MCF 10A (cell line): ENCODE data around the gene HOGA1. TPM values are rescaled to one million over a fixed set of nuclear protein-coding genes. Genes with fewer than 3 reads are reported as not detected.

Experiments used
- BruUV-seq: library from RNA; stranded (reverse); fragments of 400-500 nt; replicated peaks from 2 replicates; lab custom pipeline; 2021; lab: Mats Ljungman, UMichigan
- CTCF ChIA-PET: fragments of 300-600 bp; sonication (Branson Sonifier 250); formaldehyde crosslinking; extraction: SDS; loops from one replicate; lab custom pipeline; 2021; ENCODE audit warnings: antibody characterized with exemption, inconsistent platforms; lab: Yijun Ruan, JAX
- POLR2A ChIA-PET: fragments of 300-600, 350-650 bp; sonication (Branson Sonifier 250); formaldehyde crosslinking; extraction: SDS; loops from one replicate; lab custom pipeline; 2020; ENCODE audit warnings: antibody characterized with exemption, inconsistent platforms; lab: Yijun Ruan, JAX
- DNase-seq: peaks from one replicate; pipeline ENCODE4 v3.0.0-alpha.2; 2018; ENCODE audit not compliant: unreplicated experiment
- H3K27ac Mint-ChIP-seq: one replicate; pipeline ENCODE4 v1.8.0; 2022; ENCODE audit warnings: mild to moderate bottlenecking, low read depth, mixed read lengths; ENCODE audit not compliant: unreplicated experiment
- H3K27me3 Mint-ChIP-seq: one replicate; pipeline ENCODE4 v1.8.0; 2022; ENCODE audit warnings: mixed read lengths; ENCODE audit not compliant: insufficient read depth, unreplicated experiment
- H3K36me3 Mint-ChIP-seq: one replicate; pipeline ENCODE4 v1.8.0; 2022; ENCODE audit warnings: mild to moderate bottlenecking, moderate library complexity, mixed read lengths; ENCODE audit not compliant: insufficient read depth, unreplicated experiment
- H3K4me1 Mint-ChIP-seq: one replicate; pipeline ENCODE4 v1.8.0; 2022; ENCODE audit warnings: mixed read lengths; ENCODE audit not compliant: insufficient read depth, unreplicated experiment
- H3K4me3 Mint-ChIP-seq: one replicate; pipeline ENCODE4 v1.8.0; 2022; ENCODE audit warnings: mild to moderate bottlenecking, moderate library complexity, mixed read lengths; ENCODE audit not compliant: unreplicated experiment
- H3K9me3 Mint-ChIP-seq: one replicate; pipeline ENCODE4 v1.8.0; 2022; ENCODE audit warnings: mixed read lengths; ENCODE audit not compliant: unreplicated experiment
- CTCF ChIP-seq: fragments of 200-600 bp; IDR thresholded peaks from one replicate; pipeline ENCODE4 v1.8.0; 2022; ENCODE audit warnings: antibody characterized with exemption, mild to moderate bottlenecking; ENCODE audit not compliant: unreplicated experiment
- intact Hi-C: fragments of 100-400 bp; cut with micrococcal nuclease; formaldehyde crosslinking; loops from 2 replicates; pipeline ENCODE4 v1.14.1; 2022
- total RNA-seq: library from RNA; stranded (reverse); gene quantifications from 2 replicates; pipeline ENCODE4 v1.2.3, GENCODE V29; 2022

HOGA1 gene
- total RNA-seq, 1 experiment from 2014 or later: 1.7 TPM

GRCh38 chr10:97563337-97563736, 20.9 kb upstream of the HOGA1 start:
- H3K9me3 Mint-ChIP-seq: peaks cover 19% of the 10 kb centered on the region
- H3K4me3 Mint-ChIP-seq: no peak overlapping the region
- no peak overlapping the region for H3K27ac Mint-ChIP-seq
- DNase-seq: no peak
- peaks cover 7% of the 10 kb centered on the region for H3K4me1 Mint-ChIP-seq
- H3K36me3 Mint-ChIP-seq: peaks cover 6% of the 10 kb centered on the region
- CTCF ChIA-PET: interaction anchor here (1.6 kb wide), 1 partner anchor 49 kb away, joined by 3 read pairs; no protein-coding TSS in a partner anchor
- BruUV-seq: no TSS peak
- H3K27me3 Mint-ChIP-seq: no peaks in the 10 kb centered on the region
- intact Hi-C loops: no loop called here
- no peak for TF ChIP-seq CTCF
- POLR2A ChIA-PET: no interaction called here

- intact Hi-C loops: no loop called here
- DNase-seq: no peak
- peaks cover 19% of the 10 kb centered on the region for H3K9me3 Mint-ChIP-seq
- H3K4me1 Mint-ChIP-seq: peaks cover 7% of the 10 kb centered on the region
- CTCF ChIA-PET: interaction anchor here (1.1 to 2.2 kb wide), 4 partner anchors 11 to 102 kb away, joined by 3 to 13 read pairs (median 4); no protein-coding TSS in a partner anchor
- no peak for TF ChIP-seq CTCF
- H3K4me3 Mint-ChIP-seq: no peak overlapping the region
- peaks cover 9% of the 10 kb centered on the region for H3K36me3 Mint-ChIP-seq
- POLR2A ChIA-PET: interaction anchor here (0.6 to 1.2 kb wide), 2 partner anchors 14 to 76 kb away, joined by 3 read pairs; no protein-coding TSS in a partner anchor
- no peaks in the 10 kb centered on the region for H3K27me3 Mint-ChIP-seq
- H3K27ac Mint-ChIP-seq: no peak overlapping the region
- BruUV-seq: no TSS peak
These were observed 19.4 kb upstream of the HOGA1 start for GRCh38 chr10:97564776-97565175.

GRCh38 chr10:97566336-97566996, 17.7 kb upstream of the HOGA1 start:
- POLR2A ChIA-PET: interaction anchor here (0.7 to 1.6 kb wide), 3 partner anchors 43 to 1874 kb away, joined by 3 to 4 read pairs (median 4); no protein-coding TSS in a partner anchor

More at GRCh38 chr10:97566336-97566996, 17.7 kb upstream of the HOGA1 start:
- peaks cover 9% of the 10 kb centered on the region for H3K36me3 Mint-ChIP-seq
- CTCF ChIA-PET: interaction anchor here (0.5 to 12.4 kb wide), 7 partner anchors 13 to 477 kb away, joined by 3 to 373 read pairs (median 3); partner anchors contain the start of gene RRP12
- H3K27ac Mint-ChIP-seq: peak overlapping the region; percentile 16
- DNase-seq: no peak
- no peak for TF ChIP-seq CTCF
- H3K9me3 Mint-ChIP-seq: peaks cover 19% of the 10 kb centered on the region
- no peaks in the 10 kb centered on the region for H3K27me3 Mint-ChIP-seq
- BruUV-seq: no TSS peak
- intact Hi-C loops: no loop called here
- H3K4me3 Mint-ChIP-seq: no peak overlapping the region
- peaks cover 12% of the 10 kb centered on the region for H3K4me1 Mint-ChIP-seq
